Peyer's patch (tissue), 4 donors: ENCODE measurements around the gene GSTCD.

Source experiments
- CTCF ChIP-seq, 6 experiments: fragments of 450-650 bp in 4 of 6; fragments of 200-600 bp in 2 of 6; sonication (generic) in 1 of 6; IDR thresholded peaks; one replicate each; pipeline ENCODE4 v1.5.1; 2017 to 2019; ENCODE audit warnings: antibody characterized with exemption in 6 of 6, mild to moderate bottlenecking in 3 of 6, moderate library complexity in 1 of 6
- POLR2A ChIP-seq, 2 donors: fragments of 450-650 bp; IDR thresholded peaks; one replicate each; pipeline ENCODE4 v1.5.1; 2017; ENCODE audit warnings: antibody characterized with exemption in 2 of 2, mild to moderate bottlenecking in 2 of 2, moderate library complexity in 2 of 2

- no peak for TF ChIP-seq CTCF (IDR thresholded peaks at IDR 0.05)
- no peak for TF ChIP-seq POLR2A (IDR thresholded peaks at IDR 0.05)
Observed at GRCh38 chr4:105786748-105787147, 78.2 kb downstream of the GSTCD start.
